Fibroblast of the aortic adventitia (primary cell): Measurements from ENCODE around the gene SFRP5. TPM values are rescaled to one million over a fixed set of nuclear protein-coding genes. Genes with fewer than 3 reads are reported as not detected.
A peak's percentile ranks its signal among the peaks of the same experiment; 100 is the strongest.

Experiments
- DNase-seq: peaks from one replicate; pipeline ENCODE4 v3.0.0-alpha.2; 2010; ENCODE audit warnings: low read depth
- H3K4me3 ChIP-seq: 2 replicates; pipeline ENCODE4 v1.5.1; 2011; ENCODE audit warnings: low read depth, mild to moderate bottlenecking, control low read depth, low read length, moderate library complexity
- total RNA-seq: library from RNA; depleted of rRNA; stranded (reverse); fragments of >200 nt; gene quantifications from 2 replicates; pipeline ENCODE4 v1.2.3, GENCODE V29; 2012; ENCODE audit warnings: low replicate concordance
- TF ChIP-seq, protein P1 (sequence below): IDR thresholded peaks from 2 replicates; pipeline ENCODE4 v1.5.1; 2011; ENCODE audit warnings: mild to moderate bottlenecking, low read length, control low read depth, inconsistent platforms; ENCODE audit not compliant: insufficient read depth

The SFRP5 gene
- total RNA-seq, 1 donor, result not detected

- no peak overlapping the region for H3K4me3 ChIP-seq
- TF ChIP-seq, protein P1, sequence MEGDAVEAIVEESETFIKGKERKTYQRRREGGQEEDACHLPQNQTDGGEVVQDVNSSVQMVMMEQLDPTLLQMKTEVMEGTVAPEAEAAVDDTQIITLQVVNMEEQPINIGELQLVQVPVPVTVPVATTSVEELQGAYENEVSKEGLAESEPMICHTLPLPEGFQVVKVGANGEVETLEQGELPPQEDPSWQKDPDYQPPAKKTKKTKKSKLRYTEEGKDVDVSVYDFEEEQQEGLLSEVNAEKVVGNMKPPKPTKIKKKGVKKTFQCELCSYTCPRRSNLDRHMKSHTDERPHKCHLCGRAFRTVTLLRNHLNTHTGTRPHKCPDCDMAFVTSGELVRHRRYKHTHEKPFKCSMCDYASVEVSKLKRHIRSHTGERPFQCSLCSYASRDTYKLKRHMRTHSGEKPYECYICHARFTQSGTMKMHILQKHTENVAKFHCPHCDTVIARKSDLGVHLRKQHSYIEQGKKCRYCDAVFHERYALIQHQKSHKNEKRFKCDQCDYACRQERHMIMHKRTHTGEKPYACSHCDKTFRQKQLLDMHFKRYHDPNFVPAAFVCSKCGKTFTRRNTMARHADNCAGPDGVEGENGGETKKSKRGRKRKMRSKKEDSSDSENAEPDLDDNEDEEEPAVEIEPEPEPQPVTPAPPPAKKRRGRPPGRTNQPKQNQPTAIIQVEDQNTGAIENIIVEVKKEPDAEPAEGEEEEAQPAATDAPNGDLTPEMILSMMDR, result no peak
- no peak for DNase-seq
These were observed 18.8 kb downstream of the SFRP5 start for GRCh38 chr10:97752956-97753355.

- TF ChIP-seq, protein P1, result no peak
- no peak for DNase-seq
- no peak overlapping the region for H3K4me3 ChIP-seq
These were observed 23.7 kb downstream of the SFRP5 start for GRCh38 chr10:97748116-97748515.

GRCh38 chr10:97747573-97747972 is 24.2 kb downstream of the SFRP5 start:
- no peak for DNase-seq
- no peak overlapping the region for H3K4me3 ChIP-seq
- TF ChIP-seq, protein P1, result no peak

DNA sequence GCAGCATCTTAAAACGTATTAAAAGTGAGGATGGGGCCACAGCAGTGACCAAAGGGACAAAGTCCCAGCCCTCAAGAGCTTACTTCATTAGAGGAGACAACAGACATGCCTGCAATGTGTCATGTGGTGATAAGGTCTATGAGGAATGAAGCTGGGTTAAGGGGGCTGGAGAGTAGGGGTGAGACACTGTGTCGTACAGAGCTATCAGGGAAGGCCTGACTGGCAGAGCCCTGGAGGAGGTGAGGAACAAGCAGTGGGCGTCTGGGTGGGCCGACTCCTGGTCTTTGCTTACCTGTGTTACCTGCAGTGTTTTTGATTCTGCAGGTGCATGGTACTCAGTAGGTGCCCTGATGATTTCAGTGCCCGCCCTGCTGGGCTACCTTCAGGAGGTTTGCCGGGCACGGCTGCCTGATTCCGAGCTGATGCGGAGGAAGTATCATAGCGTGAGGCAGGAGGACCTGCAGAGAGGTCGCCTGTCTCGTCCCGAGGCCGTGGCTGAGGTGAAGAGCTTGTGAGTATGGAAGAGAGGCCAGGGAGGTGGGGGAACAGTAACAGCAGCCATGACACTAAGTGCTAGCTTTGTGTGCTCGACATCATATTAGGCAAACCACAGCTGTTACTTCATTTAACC is 27.3 kb downstream of the SFRP5 start:
- no peak overlapping the region for H3K4me3 ChIP-seq
- TF ChIP-seq, protein P1, result no peak
- DNase-seq, result no peak

DNA sequence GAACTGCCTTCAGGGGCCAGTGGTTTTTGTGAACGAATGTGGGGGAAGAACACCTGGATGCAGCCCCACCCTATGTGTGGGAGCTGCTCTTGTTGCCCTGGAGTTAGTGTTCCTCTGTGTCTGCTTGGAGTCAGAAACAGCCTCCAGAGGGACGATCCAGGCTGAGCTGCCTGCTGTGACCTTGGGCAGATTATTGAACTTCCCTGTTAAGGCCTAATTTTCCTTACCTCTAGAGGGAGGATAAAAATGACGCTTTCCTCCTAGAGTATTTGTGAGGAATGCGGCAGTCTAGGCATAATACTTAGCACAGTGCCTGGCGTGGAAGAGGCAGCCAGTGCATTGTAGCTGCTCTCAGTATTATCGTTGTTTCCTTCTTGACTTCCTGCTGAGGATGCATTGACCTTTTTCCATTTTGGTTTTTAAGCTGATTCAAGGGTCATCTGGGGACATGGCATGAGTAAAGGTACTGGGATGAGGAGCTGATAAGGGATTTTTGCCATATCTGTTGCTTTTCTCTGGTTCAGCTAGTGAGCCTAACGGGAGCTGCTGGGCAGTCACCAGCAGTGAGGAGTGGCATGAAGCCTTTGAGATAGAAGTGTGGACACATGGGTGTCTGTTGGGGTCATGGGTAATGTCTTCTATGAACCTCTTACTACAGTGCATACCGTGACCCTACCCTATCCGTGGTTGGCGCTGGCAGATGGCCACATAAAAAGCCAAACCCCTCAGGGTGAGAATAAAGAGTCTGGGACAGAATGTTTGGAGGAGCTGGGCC is 28.4 kb downstream of the SFRP5 start:
- no peak for DNase-seq

DNA sequence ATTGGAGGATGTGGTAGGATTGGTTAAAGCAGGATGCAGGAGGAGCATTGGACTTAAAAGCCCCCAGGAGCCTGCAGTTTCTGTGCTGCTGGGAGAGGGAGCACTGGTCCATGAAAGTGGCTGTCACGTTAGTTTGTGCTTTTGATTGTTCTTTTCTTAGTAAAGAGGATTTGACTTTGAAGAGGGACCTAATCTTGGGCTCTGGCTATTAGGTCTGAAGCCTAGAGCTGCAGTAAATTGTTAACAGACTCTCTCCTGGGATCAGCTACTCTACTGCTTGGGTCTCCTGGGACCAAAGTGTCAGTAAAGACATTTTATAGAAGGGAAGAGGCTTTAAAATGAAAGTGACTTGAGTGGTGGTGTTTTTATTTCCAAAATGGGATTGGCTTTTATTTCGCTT is 31.2 kb downstream of the SFRP5 start:
- no peak for DNase-seq
- H3K4me3 ChIP-seq, result no peak overlapping the region
- TF ChIP-seq, protein P1, result no peak

More for the DNA sequence above, 28.4 kb downstream of the SFRP5 start:
- H3K4me3 ChIP-seq, result no peak overlapping the region
- TF ChIP-seq, protein P1, result no peak

GRCh38 chr10:97738616-97739015 is 33.2 kb downstream of the SFRP5 start:
- no peak for DNase-seq
- peak overlapping the region; percentile 96 for H3K4me3 ChIP-seq
- TF ChIP-seq, protein P1, result no peak
